HepG2 (cell line): ENCODE data around the gene KIRREL2. TPM values are rescaled to one million over a fixed set of nuclear protein-coding genes. Genes with fewer than 3 reads are reported as not detected.
A peak's percentile ranks its signal among the peaks of the same experiment; 100 is the strongest.

Source experiments
- ADNP ChIP-seq: sonication (generic); formaldehyde crosslinking; IDR thresholded peaks from 2 replicates; pipeline ENCODE4 v1.4.0; 2020; ENCODE audit warnings: missing genetic modification reagents
- E2F1 ChIP-seq: sonication (generic); formaldehyde crosslinking; IDR thresholded peaks from 2 replicates; pipeline ENCODE4 v1.5.0; 2020; ENCODE audit warnings: missing genetic modification reagents
- FOXA3 ChIP-seq: IDR thresholded peaks from 2 replicates; pipeline ENCODE4 v1.6.1; 2016; ENCODE audit warnings: missing genetic modification reagents, missing compliant biosample characterization
- HNRNPLL ChIP-seq: fragments of 200-400 bp; formaldehyde crosslinking; IDR thresholded peaks from 2 replicates; pipeline ENCODE4 v1.6.1; 2017; ENCODE audit warnings: mild to moderate bottlenecking, low read depth, low read length; ENCODE audit not compliant: poor library complexity, severe bottlenecking
- MAFF ChIP-seq: IDR thresholded peaks from 2 replicates; pipeline ENCODE4 v1.6.1; 2011; ENCODE audit warnings: low read depth, low read length, improper control_type of control experiment
- MAFG ChIP-seq: sonication (generic); formaldehyde crosslinking; IDR thresholded peaks from 2 replicates; pipeline ENCODE4 v1.5.1; 2020; ENCODE audit warnings: mild to moderate bottlenecking, missing genetic modification reagents
- MBNL3 ChIP-seq: fragments of 250-450 bp; sonication (Bioruptor Pico); conservative IDR thresholded peaks from 2 replicates; pipeline ENCODE4 v1.8.0; 2022; ENCODE audit warnings: mild to moderate bottlenecking, inconsistent platforms
- MTA3 ChIP-seq: sonication (generic); formaldehyde crosslinking; IDR thresholded peaks from 2 replicates; pipeline ENCODE4 v1.4.0; 2020; ENCODE audit warnings: missing genetic modification reagents
- NAIF1 ChIP-seq: sonication (generic); formaldehyde crosslinking; IDR thresholded peaks from 2 replicates; pipeline ENCODE4 v1.5.0; 2020; ENCODE audit warnings: mild to moderate bottlenecking, missing genetic modification reagents, borderline replicate concordance
- NFYB ChIP-seq: sonication (generic); formaldehyde crosslinking; IDR thresholded peaks from 2 replicates; pipeline ENCODE4 v1.4.0; 2020; ENCODE audit warnings: missing genetic modification reagents
- PAXIP1 ChIP-seq: sonication (generic); formaldehyde crosslinking; conservative IDR thresholded peaks from 2 replicates; pipeline ENCODE4 v1.4.0; 2020; ENCODE audit warnings: mild to moderate bottlenecking, missing genetic modification reagents, moderate library complexity
- PCBP2 ChIP-seq: fragments of 200-400 bp; formaldehyde crosslinking; optimal IDR thresholded peaks from 2 replicates; pipeline ENCODE3; 2018; ENCODE audit warnings: low read length, low read depth; ENCODE audit not compliant: poor library complexity, severe bottlenecking
- RFX1 ChIP-seq: fragments of 450-650 bp; IDR thresholded peaks from 2 replicates; pipeline ENCODE4 v1.6.1; 2017
- ZBTB33 ChIP-seq: sonication (generic); formaldehyde crosslinking; IDR thresholded peaks from 2 replicates; pipeline ENCODE4 v1.4.0; 2020; ENCODE audit warnings: missing genetic modification reagents
- ZNF138 ChIP-seq: sonication (generic); formaldehyde crosslinking; IDR thresholded peaks from 2 replicates; pipeline ENCODE4 v1.5.0; 2020; ENCODE audit warnings: mild to moderate bottlenecking, low read depth, missing genetic modification reagents
- ZNF253 ChIP-seq: sonication (generic); formaldehyde crosslinking; IDR thresholded peaks from 2 replicates; pipeline ENCODE4 v1.8.0; 2022; ENCODE audit warnings: mild to moderate bottlenecking, missing genetic modification reagents, borderline replicate concordance
- ZNF331 ChIP-seq: sonication (generic); formaldehyde crosslinking; IDR thresholded peaks from 2 replicates; pipeline ENCODE4 v1.4.0; 2020; ENCODE audit warnings: missing genetic modification reagents
- ZNF460 ChIP-seq: sonication (generic); formaldehyde crosslinking; IDR thresholded peaks from 2 replicates; pipeline ENCODE4 v1.5.1; 2020; ENCODE audit warnings: missing genetic modification reagents, mild to moderate bottlenecking, borderline replicate concordance
- ZNF780A ChIP-seq: sonication (generic); formaldehyde crosslinking; IDR thresholded peaks from 2 replicates; pipeline ENCODE4 v1.8.0; 2022; ENCODE audit warnings: mild to moderate bottlenecking, missing genetic modification reagents, moderate library complexity
- polyA plus RNA-seq, 8 experiments: library from polyadenylated mRNA; depleted of rRNA in 3 of 8; stranded (reverse) in 7 of 8; unstranded in 1 of 8; fragments of >200 nt; fragmentation: Illumina TruSeq in 4 of 8; extraction: Trizol in 4 of 8; gene quantifications; 2 replicates each; pipeline versions ENCODE4 v1.2.1 to v1.2.3, GENCODE V29; 2011 to 2016; ENCODE audit warnings: low read depth in 4 of 8, missing spikeins in 1 of 8, mixed read lengths in 1 of 8; ENCODE audit not compliant: insufficient read depth in 1 of 8
- total RNA-seq, 5 experiments: library from RNA; depleted of rRNA; stranded (reverse); fragments of >200 nt; fragmentation: Illumina TruSeq; extraction: Trizol; gene quantifications; 2 replicates each; pipeline ENCODE4 v1.2.3, GENCODE V29; 2016; ENCODE audit warnings: low read depth in 1 of 5
- TF ChIP-seq, protein P1 (sequence below): sonication (generic); formaldehyde crosslinking; IDR thresholded peaks from 2 replicates; pipeline ENCODE4 v1.4.0; 2020; ENCODE audit warnings: missing genetic modification reagents, low read depth, mild to moderate bottlenecking, borderline replicate concordance
- TF ChIP-seq, protein P2 (sequence below): IDR thresholded peaks from 2 replicates; pipeline ENCODE4 v1.6.1; 2016; ENCODE audit warnings: mild to moderate bottlenecking

KIRREL2 gene
- total and polyA plus RNA-seq, 2 of the 13 experiments (the other 11 are each of a cell fraction or from before 2014, with no cell fraction given), result 0.18 to 2.4 TPM

DNA sequence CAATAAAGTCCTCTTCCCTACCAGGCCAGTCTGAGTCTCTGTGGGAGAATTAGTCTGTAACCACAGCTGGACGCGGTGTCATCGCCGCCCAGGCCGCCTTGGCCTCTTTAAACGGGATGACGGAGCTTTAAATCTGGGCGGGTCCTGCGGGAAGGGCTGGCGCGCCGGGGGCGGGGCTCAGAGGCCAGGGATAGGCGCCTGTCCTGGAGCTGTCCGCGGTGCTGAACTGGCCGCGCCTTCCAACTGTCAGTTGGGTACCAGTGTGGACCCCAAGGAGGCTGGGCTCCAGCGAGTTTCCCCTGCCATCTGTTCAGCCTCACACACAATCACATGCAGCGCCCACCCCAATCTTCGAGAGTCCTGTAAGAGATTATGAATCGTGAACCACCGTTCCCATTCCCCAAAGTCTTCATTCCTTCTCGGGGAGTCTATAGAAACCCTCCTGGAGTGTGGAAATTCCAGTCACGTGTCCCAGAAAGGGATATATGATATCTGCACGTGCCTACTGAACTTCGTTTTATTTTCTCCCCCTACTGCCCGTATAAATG is 23.1 kb downstream of the KIRREL2 start (continued):
- TF ChIP-seq NAIF1 (peak; percentile 53; the same call in 1 of the 2 replicates), PAXIP1 (CRISPR knock-in tag) (peak; percentile 24; the same call in 1 of the 2 replicates), ZNF331 (peak; percentile 92), MAFG (CRISPR knock-in tag) (no peak), ADNP (CRISPR knock-in tag) (no peak), PCBP2 (no peak), ZNF460 (no peak), ZBTB33 (CRISPR knock-in tag) (no peak; the same call in 1 of the 2 replicates), E2F1 (peak; percentile 79), MTA3 (no peak), RFX1 (no peak), HNRNPLL (peak; percentile 40), ZNF138 (CRISPR knock-in tag) (peak; percentile 96), ZNF780A (CRISPR knock-in tag) (peak; percentile 65; the same call in 1 of the 2 replicates), MAFF (no peak), ZNF253 (CRISPR knock-in tag) (peak; percentile 46; the same call in 1 of the 2 replicates), NFYB (CRISPR knock-in tag) (peak; percentile 51; the same call in 1 of the 2 replicates), MBNL3 (CRISPR knock-in tag) (no peak), FOXA3 (CRISPR knock-in tag) (peak; percentile 36; the same call in 1 of the 2 replicates)
- TF ChIP-seq, protein P1, sequence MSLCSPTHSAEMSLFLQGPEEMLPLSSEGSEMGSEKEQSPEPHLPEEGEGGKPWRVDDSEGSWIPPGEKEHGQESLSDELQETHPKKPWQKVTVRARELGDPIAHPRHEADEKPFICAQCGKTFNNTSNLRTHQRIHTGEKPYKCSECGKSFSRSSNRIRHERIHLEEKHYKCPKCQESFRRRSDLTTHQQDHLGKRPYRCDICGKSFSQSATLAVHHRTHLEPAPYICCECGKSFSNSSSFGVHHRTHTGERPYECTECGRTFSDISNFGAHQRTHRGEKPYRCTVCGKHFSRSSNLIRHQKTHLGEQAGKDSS (CRISPR knock-in tag), result no peak; the same call in 1 of the 2 replicates
- TF ChIP-seq, protein P2, sequence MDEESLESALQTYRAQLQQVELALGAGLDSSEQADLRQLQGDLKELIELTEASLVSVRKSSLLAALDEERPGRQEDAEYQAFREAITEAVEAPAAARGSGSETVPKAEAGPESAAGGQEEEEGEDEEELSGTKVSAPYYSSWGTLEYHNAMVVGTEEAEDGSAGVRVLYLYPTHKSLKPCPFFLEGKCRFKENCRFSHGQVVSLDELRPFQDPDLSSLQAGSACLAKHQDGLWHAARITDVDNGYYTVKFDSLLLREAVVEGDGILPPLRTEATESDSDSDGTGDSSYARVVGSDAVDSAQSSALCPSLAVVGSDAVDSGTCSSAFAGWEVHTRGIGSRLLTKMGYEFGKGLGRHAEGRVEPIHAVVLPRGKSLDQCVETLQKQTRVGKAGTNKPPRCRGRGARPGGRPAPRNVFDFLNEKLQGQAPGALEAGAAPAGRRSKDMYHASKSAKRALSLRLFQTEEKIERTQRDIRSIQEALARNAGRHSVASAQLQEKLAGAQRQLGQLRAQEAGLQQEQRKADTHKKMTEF (CRISPR knock-in tag), result peak; percentile 64; the same call in 1 of the 2 replicates
